Gastrocnemius medialis (tissue), 4 donors: Measurements from ENCODE around the gene MIF. TPM values are rescaled to one million over a fixed set of nuclear protein-coding genes. Genes with fewer than 3 reads are reported as not detected.
"Not testable (repeated sequence)": the region's sequence is repeated elsewhere in the genome, so short reads cannot be mapped to it uniquely, and the experiment has no call there.

Source experiments
- ATAC-seq, 2 donors: fragments of 150-250 bp; one replicate each; pipeline ENCODE4 v1.9.1; 2016
- DNase-seq, 2 donors: peaks; one replicate each; pipeline ENCODE4 v3.0.0-alpha.2; 2019
- H3K27ac ChIP-seq, 4 donors: fragments of 200-600 bp; sonication (generic); 1 replicate in 1 of 4; 2 replicates in 3 of 4; pipeline ENCODE4 v1.5.1; 2016 to 2018; ENCODE audit warnings: mild to moderate bottlenecking in 2 of 4, moderate library complexity in 1 of 4
- H3K27me3 ChIP-seq, 3 donors: fragments of 200-600 bp; sonication (generic) in 2 of 3; 1 replicate in 1 of 3; 2 replicates in 2 of 3; pipeline versions ENCODE4 v1.5.1 to v1.6.0; 2016 to 2019; ENCODE audit warnings: mild to moderate bottlenecking in 1 of 3, moderate library complexity in 1 of 3
- H3K36me3 ChIP-seq, 2 donors: fragments of 200-600 bp; sonication (generic) in 1 of 2; one replicate each; pipeline ENCODE4 v1.5.1; 2017 to 2018
- H3K4me1 ChIP-seq, 2 donors: fragments of 200-600 bp; sonication (generic) in 1 of 2; one replicate each; pipeline ENCODE4 v1.5.1; 2016 to 2017; ENCODE audit warnings: mild to moderate bottlenecking in 2 of 2
- H3K4me3 ChIP-seq, 4 donors: fragments of 200-600 bp; sonication (generic) in 3 of 4; 1 replicate in 1 of 4; 2 replicates in 3 of 4; pipeline ENCODE4 v1.5.1; 2016 to 2019; ENCODE audit warnings: mild to moderate bottlenecking in 2 of 4
- H3K9me3 ChIP-seq, 3 donors: fragments of 200-600 bp; sonication (generic) in 2 of 3; 1 replicate in 1 of 3; 2 replicates in 2 of 3; pipeline ENCODE4 v1.5.1; 2016 to 2019
- CTCF ChIP-seq, 5 experiments: fragments of 450-650 bp in 3 of 5; fragments of 200-600 bp in 2 of 5; sonication (generic) in 2 of 5; IDR thresholded peaks in 4 of 5; conservative IDR thresholded peaks in 1 of 5; 1 replicate in 4 of 5; 2 replicates in 1 of 5; pipeline ENCODE4 v1.5.1; 2016 to 2019; ENCODE audit warnings: antibody characterized with exemption in 5 of 5, mild to moderate bottlenecking in 3 of 5, moderate library complexity in 3 of 5
- POLR2A ChIP-seq, 2 donors: fragments of 450-650 bp; IDR thresholded peaks; one replicate each; pipeline ENCODE4 v1.6.1; 2017; ENCODE audit warnings: antibody characterized with exemption in 2 of 2, mild to moderate bottlenecking in 2 of 2, moderate library complexity in 2 of 2
- in situ Hi-C, 4 donors: fragments of 200-750 bp; cut with MboI; loops; one replicate each; pipeline versions ENCODE4 v1.15.0 to v1.8.0; 2017; ENCODE audit warnings: low sequenced_read_pairs in 4 of 4
- intact Hi-C: fragments of 100-400 bp; cut with DNase I; formaldehyde crosslinking; loops from one replicate; pipeline ENCODE4 v1.15.1; 2023; ENCODE audit warnings: low total_unique reads
- total RNA-seq, 4 donors: library from RNA; depleted of rRNA; stranded (reverse); fragments of >200 nt; gene quantifications; one replicate each; pipeline versions ENCODE4 v1.1.0 to v1.2.3, GENCODE V29; 2016

Gene MIF
- total RNA-seq, 4 donors from 2014 or later, result 78.1 to 145 (median 129) TPM

DNA sequence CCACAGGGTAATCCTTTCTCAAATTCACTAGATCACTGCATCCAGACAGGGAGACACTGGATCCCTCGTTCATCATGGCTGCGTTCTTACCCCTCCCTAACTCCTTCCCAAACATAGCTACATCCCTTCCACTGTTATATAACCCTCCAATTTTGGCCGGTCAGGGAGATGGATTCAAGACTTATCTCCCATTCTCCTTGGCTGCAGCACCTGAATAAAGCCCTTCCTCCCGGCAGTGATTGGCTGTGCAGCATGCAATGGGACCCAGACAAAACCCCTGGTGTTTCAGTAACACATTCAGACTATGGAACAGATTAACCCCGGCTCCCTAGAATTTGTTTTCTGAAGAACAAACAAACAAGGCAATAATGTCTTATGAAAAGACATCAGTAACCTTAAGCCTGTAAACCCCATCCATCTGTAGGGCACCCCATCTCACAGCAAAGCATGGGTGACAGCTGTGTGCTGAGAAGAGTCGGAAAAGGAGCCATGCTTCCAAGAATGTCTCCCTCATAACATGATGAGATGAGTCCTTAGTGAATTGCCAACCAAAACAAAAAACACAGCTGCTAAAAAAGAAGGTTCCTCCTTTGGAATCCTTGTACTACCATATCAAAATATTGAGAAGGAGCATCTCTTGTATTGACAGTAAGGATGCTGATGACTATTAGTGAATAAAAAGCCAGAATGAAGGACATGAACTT, 5.0 kb downstream of the MIF start:
- Histone ChIP-seq H3K36me3 (peaks cover 0 to 8% of the 10 kb centered on the region in 2 donors), H3K4me1 (peaks cover 7 to 14% of the 10 kb centered on the region in 2 donors), H3K4me3 (no peak overlapping the region), H3K27me3 (no peaks in the 10 kb centered on the region), H3K9me3 (no peaks in the 10 kb centered on the region), H3K27ac (no peak overlapping the region)
- TF ChIP-seq POLR2A (IDR thresholded peaks at IDR 0.05), result no peak
- no peak for TF ChIP-seq CTCF (IDR thresholded peaks at IDR 0.05 in 4 of 5, conservative IDR thresholded peaks at IDR 0.05 in 1 of 5)
- DNase-seq (no peak), ATAC-seq (no peak)
- intact Hi-C loops (no loop called here), in situ Hi-C loops (no loop called here)

DNA sequence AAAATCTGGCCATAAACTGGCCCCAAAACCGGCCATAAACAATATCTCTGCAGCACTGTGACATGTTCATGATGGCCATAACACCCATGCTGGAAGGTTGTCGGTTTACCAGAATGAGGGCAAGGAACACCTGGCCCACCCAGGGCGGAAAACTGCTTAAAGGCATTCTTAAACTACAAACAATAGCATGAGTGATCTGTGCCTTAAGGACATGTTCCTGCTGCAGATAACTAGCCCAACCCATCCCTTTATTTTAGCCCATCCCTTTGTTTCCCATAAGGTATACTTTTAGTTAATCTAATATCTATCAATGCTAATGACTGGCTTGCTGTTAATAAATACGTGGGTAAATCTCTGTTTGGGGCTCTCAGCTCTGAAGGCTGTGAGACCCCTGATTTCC, 6.0 kb downstream of the MIF start:
- H3K27me3 ChIP-seq, intact Hi-C loops, ATAC-seq, H3K27ac ChIP-seq, H3K4me3 ChIP-seq, DNase-seq, H3K36me3 ChIP-seq, H3K4me1 ChIP-seq, in situ Hi-C loops, H3K9me3 ChIP-seq: not testable (repeated sequence)

GRCh38 chr22:23901600-23901999, 7.4 kb downstream of the MIF start:
- DNase-seq (no peak), ATAC-seq (no peak)
- Histone ChIP-seq H3K36me3 (no peaks in the 10 kb centered on the region), H3K4me3 (no peak overlapping the region), H3K4me1 (no peaks in the 10 kb centered on the region), H3K27me3 (no peaks in the 10 kb centered on the region), H3K27ac (no peak overlapping the region), H3K9me3 (no peaks in the 10 kb centered on the region)
- TF ChIP-seq POLR2A (IDR thresholded peaks at IDR 0.05) (no peak), CTCF (IDR thresholded peaks at IDR 0.05 in 4 of 5, conservative IDR thresholded peaks at IDR 0.05 in 1 of 5) (no peak)
- intact Hi-C loops (no loop called here), in situ Hi-C loops (no loop called here)

DNA sequence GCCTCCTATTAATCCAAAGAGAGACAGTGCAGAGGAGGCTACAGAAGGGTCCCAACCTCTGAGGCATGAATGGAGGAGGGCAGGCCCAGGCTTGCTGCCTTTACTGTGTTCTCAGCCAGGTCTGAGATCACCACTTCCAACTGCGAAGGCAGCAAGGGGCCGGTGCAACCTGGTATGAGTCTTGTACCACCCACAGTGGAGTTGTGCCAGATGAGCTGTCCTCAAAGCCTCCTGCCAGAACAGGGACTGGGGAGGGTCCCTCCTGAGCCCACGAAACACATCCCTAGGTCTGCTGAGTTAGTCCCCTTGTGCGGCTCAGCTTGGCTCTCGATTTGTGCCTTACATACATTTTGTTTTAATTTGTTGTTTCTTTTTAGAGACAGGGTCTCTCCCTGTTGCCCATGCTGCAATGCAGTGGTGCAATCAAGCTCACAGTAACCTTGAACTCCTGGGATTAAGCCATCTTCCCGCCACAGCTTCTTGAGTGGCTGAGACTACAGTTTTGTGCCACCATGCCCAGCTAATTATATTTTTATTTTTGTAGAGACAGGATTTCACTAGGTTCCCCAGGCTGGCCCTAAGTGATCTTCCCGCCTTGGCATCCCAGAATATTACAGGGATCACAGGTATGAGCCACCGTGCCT, 9.3 kb downstream of the MIF start:
- no peak overlapping the region for H3K4me3 ChIP-seq
- in situ Hi-C loops (no loop called here), intact Hi-C loops (no loop called here)
- no peak for DNase-seq
- no peak overlapping the region for H3K27ac ChIP-seq
- no peaks in the 10 kb centered on the region for H3K9me3 ChIP-seq
- no peak for ATAC-seq
- no peak for TF ChIP-seq CTCF (IDR thresholded peaks at IDR 0.05 in 4 of 5, conservative IDR thresholded peaks at IDR 0.05 in 1 of 5)
- TF ChIP-seq POLR2A (IDR thresholded peaks at IDR 0.05), result no peak
- peaks cover 0 to 4% (median 0%) of the 10 kb centered on the region in 3 donors for H3K27me3 ChIP-seq
- H3K36me3 ChIP-seq, result no peaks in the 10 kb centered on the region
- H3K4me1 ChIP-seq, result no peaks in the 10 kb centered on the region

GRCh38 chr22:23904573-23905254, 10.5 kb downstream of the MIF start:
- Histone ChIP-seq H3K36me3 (no peaks in the 10 kb centered on the region), H3K4me1 (no peaks in the 10 kb centered on the region), H3K27me3 (peaks cover 0 to 4% (median 0%) of the 10 kb centered on the region in 3 donors), H3K27ac (no peak overlapping the region), H3K9me3 (no peaks in the 10 kb centered on the region), H3K4me3 (no peak overlapping the region)
- DNase-seq (peak in 1 of 2 donors; percentile 54), ATAC-seq (peak; percentile 54 to 62)
- in situ Hi-C loops, result no loop called here
- TF ChIP-seq POLR2A (IDR thresholded peaks at IDR 0.05) (no peak), CTCF (IDR thresholded peaks at IDR 0.05 in 4 of 5, conservative IDR thresholded peaks at IDR 0.05 in 1 of 5) (no peak)
- intact Hi-C loops, result no loop called here
